ENCODE data around the gene LDHD.
A peak's percentile ranks its signal among the peaks of the same experiment; 100 is the strongest.

Gene LDHD

DNA sequence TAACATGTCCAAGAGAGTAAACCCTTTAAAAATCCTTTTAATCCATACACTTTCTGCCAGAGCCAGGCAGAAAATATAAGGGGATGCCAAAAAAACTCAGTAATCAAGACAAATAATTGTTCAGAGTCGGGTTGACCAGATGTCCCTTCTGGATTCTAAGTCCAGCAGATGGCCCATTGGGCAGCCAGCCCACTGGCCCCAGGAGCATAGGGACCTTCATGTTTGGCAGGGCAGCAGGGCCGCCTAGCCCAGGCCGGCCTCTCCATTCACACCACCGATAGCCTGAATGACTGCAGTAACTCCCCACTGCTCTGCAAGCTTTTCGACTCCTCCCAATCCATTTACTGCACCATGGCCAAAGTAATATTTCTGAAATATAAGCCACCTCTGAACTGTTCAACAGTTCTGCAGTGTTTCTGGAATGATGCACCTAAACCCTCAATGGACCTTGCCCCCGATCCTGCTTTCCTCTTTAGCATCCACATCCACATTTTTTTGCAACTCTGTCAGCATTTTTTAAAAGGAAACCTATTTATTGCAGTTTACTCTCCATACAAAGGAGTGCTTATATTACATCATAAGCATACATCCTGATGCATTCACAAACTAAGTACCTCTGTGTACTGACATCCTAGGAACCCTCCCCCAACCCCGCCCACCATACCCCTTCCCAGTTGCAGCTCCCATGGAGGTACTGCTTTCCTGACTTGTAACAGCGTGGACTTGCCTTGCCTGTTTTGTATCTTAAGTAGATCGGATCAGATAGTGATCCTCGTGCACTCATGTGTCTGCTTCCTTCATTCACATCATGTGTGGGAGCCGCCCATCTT lies 46.4 kb downstream of the LDHD start:
- intact Hi-C loops (cut with DNase I), result no loop called here
- DNase-seq, result peak in 41 of 42 donors; percentile 33 to 89 (median 68)

DNA sequence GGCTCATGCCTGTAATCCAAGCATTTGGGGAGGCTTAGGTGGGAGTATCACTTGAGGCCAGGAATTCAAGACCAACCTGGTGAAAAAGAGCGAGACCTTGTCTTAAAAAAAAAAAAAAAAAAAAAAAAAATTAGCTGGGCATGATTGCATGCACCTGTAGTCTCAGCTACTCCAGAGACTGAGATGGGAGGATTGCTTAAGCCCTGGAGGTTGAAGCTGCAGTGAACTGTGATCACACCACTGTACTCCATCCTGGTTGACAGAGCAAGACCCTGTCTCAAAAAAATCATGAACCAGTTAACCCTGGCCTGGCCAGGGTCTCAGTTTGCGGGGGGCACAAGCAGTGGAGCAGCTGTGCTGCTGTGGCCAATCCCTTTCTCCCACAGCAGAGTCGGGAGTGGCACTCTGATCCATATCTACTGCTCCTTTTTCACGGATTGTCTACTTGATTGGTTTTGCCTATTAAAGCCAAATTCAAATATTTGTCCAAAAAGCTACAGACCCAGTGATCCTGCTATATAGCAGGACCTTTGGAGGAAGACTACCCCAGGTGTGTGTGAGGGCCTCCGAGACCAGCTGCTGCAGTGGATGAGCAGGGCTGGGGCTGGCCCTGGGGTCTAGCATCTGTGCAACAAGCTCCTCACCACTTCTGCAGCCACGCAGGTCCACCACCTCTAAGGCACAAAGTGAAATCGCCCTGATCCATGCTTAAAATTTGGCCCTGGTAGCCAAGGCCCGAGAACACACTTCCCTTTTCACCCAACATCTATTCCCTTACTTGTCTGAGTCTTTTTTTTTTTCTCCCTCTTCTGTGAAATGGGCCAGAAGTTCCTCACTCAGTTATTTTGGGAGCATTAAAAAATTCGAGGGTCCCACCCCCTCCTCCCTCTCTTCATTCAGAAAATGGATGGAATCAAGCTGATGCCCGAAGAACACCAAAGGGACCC lies 48.2 kb downstream of the LDHD start:
- intact Hi-C loops (cut with DNase I), result loop anchor here (10.0 kb wide), 1 partner anchor 64 kb away; no protein-coding TSS in a partner anchor

DNA sequence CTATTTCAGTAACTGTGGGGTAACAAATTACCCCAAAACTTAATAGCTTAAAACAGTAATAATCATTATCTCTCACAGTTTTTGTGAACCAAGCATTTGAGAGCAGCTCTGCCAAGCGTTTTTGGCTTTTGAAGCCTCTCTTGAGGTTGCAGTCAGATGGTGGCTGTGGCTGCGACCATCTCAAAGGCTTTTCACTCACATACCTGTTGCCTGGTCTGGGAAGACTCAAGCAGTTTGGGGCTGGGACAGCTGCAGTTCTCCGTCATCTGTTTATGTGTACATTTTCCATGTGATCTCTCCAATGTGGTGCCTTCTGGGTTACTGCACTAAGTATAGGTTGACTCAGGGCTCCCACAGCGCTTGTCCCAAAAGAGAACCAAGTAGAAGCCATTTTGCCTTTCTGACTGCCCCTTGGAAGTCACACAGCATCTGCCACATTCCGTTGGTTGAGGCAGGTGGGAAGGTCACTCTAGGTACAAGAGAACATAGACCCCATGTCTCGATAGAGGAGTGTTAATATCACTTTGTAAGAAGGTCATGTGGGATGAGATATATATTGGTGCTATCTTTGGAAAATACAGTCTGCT lies 49.6 kb downstream of the LDHD start:
- no peak for DNase-seq
- intact Hi-C loops (cut with DNase I), result loop anchor here (10.0 kb wide), 1 partner anchor 62 kb away; no protein-coding TSS in a partner anchor

More for the DNA sequence above, 48.2 kb downstream of the LDHD start:
- DNase-seq, result no peak

DNA sequence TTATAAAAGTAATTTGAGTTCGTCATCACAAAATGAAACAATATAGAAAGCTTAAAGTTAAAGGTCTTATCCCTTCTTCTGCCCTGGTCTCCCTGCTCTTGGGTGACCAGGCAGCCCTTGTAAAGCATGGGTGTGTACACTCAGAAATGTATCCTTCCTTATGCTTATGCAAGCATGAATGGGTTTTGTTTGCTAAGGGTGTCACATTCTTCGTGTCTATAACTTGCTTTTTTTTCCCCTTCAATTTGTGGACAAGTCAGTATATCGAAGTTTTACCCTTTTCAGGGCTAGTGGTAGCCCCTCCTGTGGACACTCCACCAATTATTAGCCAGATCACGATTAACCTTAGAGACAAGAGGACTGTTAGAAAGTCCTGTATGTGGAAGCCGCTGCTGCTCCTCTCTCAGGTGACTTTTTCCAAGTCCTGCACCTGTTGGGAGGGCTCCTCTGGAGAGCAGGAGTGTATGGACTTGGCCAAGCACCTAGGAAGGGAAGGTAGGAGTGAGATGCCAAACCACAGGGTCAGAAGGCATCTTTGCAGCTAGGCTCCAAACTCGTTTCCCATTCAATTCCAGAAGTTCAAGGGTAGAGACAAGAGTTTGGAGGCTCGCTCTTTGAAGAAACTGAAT lies 50.9 kb downstream of the LDHD start:
- DNase-seq, result no peak

DNA sequence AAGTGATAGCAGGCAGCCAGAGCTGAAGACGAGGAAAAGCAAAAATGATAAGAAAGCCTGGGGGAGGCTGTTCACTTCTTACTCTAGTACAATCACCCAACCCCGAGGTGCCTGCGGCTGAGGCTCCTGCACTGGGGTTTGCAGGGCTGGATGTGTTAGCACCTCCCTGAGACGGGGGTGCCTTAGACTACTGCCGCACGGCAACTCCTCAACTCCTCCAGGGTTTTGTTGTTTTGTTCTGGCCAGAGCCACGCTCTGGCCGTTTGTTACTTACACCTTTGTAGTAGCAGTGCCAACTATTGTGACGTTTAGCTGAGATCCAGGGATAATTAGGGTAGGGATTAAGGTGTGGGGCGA lies 51.5 kb downstream of the LDHD start:
- intact Hi-C loops (cut with DNase I), result loop anchor here (10.0 kb wide), 1 partner anchor 60 kb away; no protein-coding TSS in a partner anchor
- peak in 8 of 42 donors; percentile 13 to 48 (median 26) for DNase-seq

More for the DNA sequence above, 50.9 kb downstream of the LDHD start:
- intact Hi-C loops (cut with DNase I), result loop anchor here (10.0 kb wide), 1 partner anchor 61 kb away; no protein-coding TSS in a partner anchor

DNA sequence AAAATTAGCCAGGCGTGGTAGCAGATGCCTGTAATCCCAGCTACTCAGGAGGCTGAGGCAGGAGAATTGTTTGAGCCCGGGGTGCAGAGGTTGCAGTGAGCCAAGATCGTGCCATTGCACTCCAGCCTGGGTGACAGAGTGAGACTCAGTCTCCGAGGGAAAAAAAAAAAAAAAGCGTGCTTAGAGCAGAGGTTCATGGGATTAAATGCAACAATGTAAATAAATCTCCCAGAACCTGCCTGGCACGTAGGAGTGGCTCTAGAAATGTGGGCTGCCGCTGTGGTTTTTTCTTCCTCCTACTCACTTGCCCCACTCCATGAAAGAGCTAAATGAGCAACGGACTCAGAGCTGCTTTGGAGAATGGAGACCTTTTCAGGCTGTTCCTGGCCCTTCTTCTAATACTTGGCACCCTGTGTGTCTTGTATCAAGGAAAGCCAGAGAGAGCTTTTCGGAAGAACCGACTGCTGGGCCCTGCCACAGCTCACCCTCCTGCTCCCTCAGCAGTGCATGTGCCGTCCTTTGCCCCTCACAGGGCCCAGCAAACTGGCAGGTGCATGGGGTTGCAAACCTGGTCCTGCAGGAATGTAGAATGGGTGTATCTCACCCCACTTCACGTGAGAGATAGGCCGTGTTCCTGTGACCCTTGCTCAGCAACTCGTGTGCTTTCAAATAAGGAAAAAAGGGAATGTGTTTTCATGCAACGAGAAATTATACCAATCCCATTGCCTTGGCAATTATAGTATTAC lies 52.0 kb downstream of the LDHD start:
- intact Hi-C loops (cut with DNase I), result loop anchor here (10.0 kb wide), 1 partner anchor 60 kb away; no protein-coding TSS in a partner anchor
- DNase-seq, result no peak

DNA sequence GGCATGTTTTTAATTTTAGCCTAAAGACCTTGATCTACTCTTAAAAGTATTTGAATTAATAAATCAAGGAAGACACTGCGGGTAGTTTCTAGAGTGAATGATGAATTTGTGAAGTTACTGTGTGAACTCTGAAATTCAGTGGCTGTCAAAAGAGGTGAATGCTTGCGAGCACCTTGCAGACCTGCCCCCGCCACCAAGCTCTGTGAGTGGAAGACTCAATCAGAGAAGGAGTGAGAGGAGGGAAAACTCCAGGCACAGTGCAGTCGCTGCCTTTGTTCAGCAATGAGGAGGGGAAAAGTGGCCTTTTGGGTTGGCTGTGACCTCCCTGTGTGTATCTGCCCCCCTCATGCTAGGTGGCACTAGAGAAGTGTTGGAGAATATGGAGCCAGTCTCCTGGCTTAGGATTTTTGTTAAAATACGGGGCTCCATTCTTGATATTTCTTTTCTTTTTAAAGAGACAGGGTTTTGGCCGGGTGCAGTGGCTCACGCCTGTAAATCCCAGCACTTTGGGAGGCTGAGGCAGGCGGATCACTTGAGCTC lies 53.0 kb downstream of the LDHD start:
- DNase-seq, result peak in 41 of 42 donors; percentile 26 to 90 (median 61)
- intact Hi-C loops (cut with DNase I), result loop anchor here (10.0 kb wide), 1 partner anchor 59 kb away; no protein-coding TSS in a partner anchor

DNA sequence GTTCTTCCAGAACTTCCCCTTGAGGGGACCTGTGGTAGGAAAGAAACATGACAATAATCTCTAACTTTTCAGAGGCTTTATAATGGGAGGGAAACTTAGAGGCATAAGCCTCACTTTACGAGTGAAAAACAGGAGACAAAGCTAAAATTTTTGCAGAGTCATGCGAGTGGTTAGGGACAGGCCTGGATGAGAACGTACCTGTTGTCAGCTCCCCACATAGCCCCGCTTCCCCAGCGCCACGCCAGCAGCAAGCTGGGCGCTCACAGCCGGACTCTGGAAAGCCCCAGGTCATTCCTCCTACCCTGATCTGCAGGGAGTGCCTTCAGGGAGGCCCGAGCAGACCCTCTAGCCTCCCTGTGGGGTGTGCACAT lies 53.6 kb downstream of the LDHD start:
- intact Hi-C loops (cut with DNase I), result loop anchor here (10.0 kb wide), 1 partner anchor 58 kb away; no protein-coding TSS in a partner anchor

DNA sequence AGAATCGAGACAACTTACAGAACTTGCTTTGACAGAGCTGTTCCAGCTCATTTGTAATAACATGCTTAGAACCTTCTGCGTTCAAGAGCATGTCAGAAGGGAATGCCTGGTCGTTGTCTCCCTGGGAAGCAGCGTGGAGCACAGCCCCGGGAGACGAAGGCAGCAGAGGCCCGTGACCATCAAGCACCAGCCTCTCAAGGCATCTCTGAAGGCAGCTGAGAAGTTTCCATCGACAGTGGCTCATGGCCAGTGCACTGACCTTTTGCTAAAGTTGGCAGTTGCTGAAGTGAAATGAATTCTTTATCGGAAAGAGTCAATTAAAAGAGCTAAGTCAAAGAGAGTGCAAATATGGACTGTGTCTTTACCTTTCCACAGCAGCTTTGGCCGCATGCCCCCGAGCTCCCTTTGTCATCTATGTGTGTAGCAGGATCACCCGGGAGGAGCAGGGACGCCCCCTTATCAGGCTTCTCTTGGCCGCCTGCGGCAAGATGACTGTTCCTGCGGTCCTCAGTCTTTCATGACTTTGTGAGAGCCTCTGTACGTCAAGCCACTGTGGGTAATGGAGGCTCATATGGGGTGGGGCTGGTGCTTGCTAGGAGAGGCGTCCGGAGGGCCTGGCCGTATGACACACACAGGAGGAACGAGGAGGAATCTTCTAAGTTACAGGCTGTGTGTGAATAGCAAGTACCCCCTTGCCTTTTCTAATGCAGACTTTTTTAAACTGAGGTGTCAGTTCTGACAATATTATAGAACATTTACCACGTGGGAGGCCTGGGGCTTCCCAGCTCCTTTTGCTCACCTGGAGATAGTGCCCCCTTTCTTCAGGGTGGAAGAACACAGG lies 54.2 kb downstream of the LDHD start:
- intact Hi-C loops (cut with DNase I), result loop anchor here (10.0 kb wide), 1 partner anchor 58 kb away; no protein-coding TSS in a partner anchor
- DNase-seq, result no peak

More for the DNA sequence above, 53.6 kb downstream of the LDHD start:
- DNase-seq, result no peak
